Transverse colon (tissue), 4 donors: ENCODE measurements around the gene AMFR. TPM values are rescaled to one million over a fixed set of nuclear protein-coding genes. Genes with fewer than 3 reads are reported as not detected.
A peak's percentile ranks its signal among the peaks of the same experiment; 100 is the strongest.

Experiments used
- DNase-seq: peaks from one replicate; pipeline ENCODE4 v3.0.0-alpha.2; 2019
- H3K27ac ChIP-seq, 4 donors: fragments of 200-600 bp; sonication (generic); 2 replicates each; pipeline ENCODE4 v1.5.1; 2016 to 2018; ENCODE audit warnings: inconsistent platforms in 4 of 4
- H3K27me3 ChIP-seq: fragments of 200-600 bp; sonication (generic); 2 replicates; pipeline ENCODE4 v1.5.1; 2017; ENCODE audit warnings: inconsistent platforms
- H3K36me3 ChIP-seq, 4 donors: fragments of 200-600 bp; sonication (generic); 2 replicates each; pipeline ENCODE4 v1.5.1; 2017 to 2019; ENCODE audit warnings: inconsistent platforms in 4 of 4
- H3K4me1 ChIP-seq, 4 donors: fragments of 200-600 bp; sonication (generic); 2 replicates each; pipeline ENCODE4 v1.5.1; 2017 to 2020; ENCODE audit warnings: inconsistent platforms in 4 of 4
- H3K4me3 ChIP-seq, 4 donors: fragments of 200-600 bp; sonication (generic); 1 replicate in 1 of 4; 2 replicates in 3 of 4; pipeline versions ENCODE4 v1.5.1 to v1.6.1; 2017 to 2019; ENCODE audit warnings: inconsistent platforms in 4 of 4
- H3K9me3 ChIP-seq, 2 donors: fragments of 200-600 bp; sonication (generic); 2 replicates each; pipeline ENCODE4 v1.5.1; 2017 to 2019; ENCODE audit warnings: inconsistent platforms in 2 of 2
- CTCF ChIP-seq, 5 experiments: fragments of 200-600 bp in 3 of 5; fragments of 450-650 bp in 2 of 5; sonication (generic) in 3 of 5; IDR thresholded peaks; 1 replicate in 2 of 5; 2 replicates in 3 of 5; pipeline ENCODE4 v1.5.1; 2016 to 2017; ENCODE audit warnings: antibody characterized with exemption in 5 of 5, inconsistent platforms in 3 of 5, mild to moderate bottlenecking in 2 of 5, moderate library complexity in 1 of 5
- EP300 ChIP-seq: sonication (generic); formaldehyde crosslinking; IDR thresholded peaks from one replicate; pipeline ENCODE4 v1.6.1; 2017; ENCODE audit warnings: antibody characterized with exemption, low read depth
- POLR2A ChIP-seq: fragments of 450-650 bp; IDR thresholded peaks from one replicate; pipeline ENCODE4 v1.6.1; 2016; ENCODE audit warnings: antibody characterized with exemption, mild to moderate bottlenecking, moderate library complexity
- POLR2AphosphoS5 ChIP-seq, 3 donors: sonication (generic); formaldehyde crosslinking; IDR thresholded peaks; one replicate each; pipeline ENCODE4 v1.6.1; 2016; ENCODE audit warnings: antibody characterized with exemption in 3 of 3
- WGBS, 2 donors: methylation state at CpG; one replicate each; pipeline ENCODE4 v1.1.5; 2018; ENCODE audit warnings: low coverage in 1 of 2; 5-methylcytosine and 5-hydroxymethylcytosine counted together
- in situ Hi-C, 4 donors: fragments of 200-750 bp; cut with MboI; loops; one replicate each; pipeline versions ENCODE4 v1.15.0 to v1.15.1; 2017; ENCODE audit warnings: low sequenced_read_pairs in 3 of 4, low pct_ligation_motif_present in 1 of 4, low pct_unique_long_range_greater_than_20kb in 1 of 4
- intact Hi-C: fragments of 100-400 bp; cut with DNase I; formaldehyde crosslinking; loops from one replicate; pipeline ENCODE4 v1.15.1; 2023; ENCODE audit warnings: low total_unique reads
- total RNA-seq, 4 donors: library from RNA; depleted of rRNA; stranded (reverse); fragments of >200 nt; gene quantifications; one replicate each; pipeline ENCODE4 v1.1.0, GENCODE V29; 2016

AMFR gene
- total RNA-seq, 4 donors from 2014 or later: 60.7 to 156 (median 114) TPM

GRCh38 chr16:56428091-56428490 is 2.7 kb upstream of the AMFR start:
- no peak overlapping the region for H3K4me3 ChIP-seq
- H3K27ac ChIP-seq: no peak overlapping the region
- no peak for DNase-seq
- no peaks in the 10 kb centered on the region for H3K27me3 ChIP-seq
- in situ Hi-C loops: no loop called here
- H3K36me3 ChIP-seq: peaks cover 0 to 25% (median 5%) of the 10 kb centered on the region in 4 donors
- 60 to 73% methylated on average over 1 of the region's 1 CpG for WGBS, 2 donors
- H3K4me1 ChIP-seq: peaks cover 3 to 19% (median 13%) of the 10 kb centered on the region in 4 donors
- TF ChIP-seq CTCF (IDR thresholded peaks at IDR 0.05) (no peak), POLR2AphosphoS5 (IDR thresholded peaks at IDR 0.05) (no peak)
- intact Hi-C loops: no loop called here
- no peaks in the 10 kb centered on the region for H3K9me3 ChIP-seq

- WGBS, 2 donors: 67 to 88% methylated on average over 1 to 4 of the region's 4 CpGs
Measured at GRCh38 chr16:56426585-56426984, 1.2 kb upstream of the AMFR start.

GRCh38 chr16:56424791-56425438 is 430 bp downstream of the AMFR start:
- Histone ChIP-seq H3K4me1 (peaks cover 9 to 50% (median 22%) of the 10 kb centered on the region in 4 donors), H3K27me3 (no peaks in the 10 kb centered on the region), H3K4me3 (peak overlapping the region; percentile 77 to 99 (median 97)), H3K9me3 (no peaks in the 10 kb centered on the region), H3K36me3 (no peaks in the 10 kb centered on the region), H3K27ac (peak overlapping the region; percentile 91 to 95 (median 92))
- peak; percentile 39 for DNase-seq
- TF ChIP-seq POLR2A (no peak), POLR2AphosphoS5 (IDR thresholded peaks at IDR 0.05) (no peak), EP300 (no peak), CTCF (IDR thresholded peaks at IDR 0.05) (no peak)
- intact Hi-C loops (no loop called here), in situ Hi-C loops (no loop called here)
- WGBS, 2 donors: 2% methylated on average over 22 of the region's 79 CpGs; no CpG with 5 or more reads in 1 of the 2 donors

More at GRCh38 chr16:56426585-56426984, 1.2 kb upstream of the AMFR start:
- intact Hi-C loops (no loop called here), in situ Hi-C loops (no loop called here)
- DNase-seq: no peak
- TF ChIP-seq POLR2A (no peak), POLR2AphosphoS5 (IDR thresholded peaks at IDR 0.05) (no peak), CTCF (IDR thresholded peaks at IDR 0.05) (no peak), EP300 (no peak)
- no peaks in the 10 kb centered on the region for H3K9me3 ChIP-seq
- H3K4me1 ChIP-seq: peaks cover 9 to 34% (median 22%) of the 10 kb centered on the region in 4 donors
- no peaks in the 10 kb centered on the region for H3K27me3 ChIP-seq
- no peak overlapping the region for H3K27ac ChIP-seq
- H3K36me3 ChIP-seq: peaks cover 0 to 12% (median 0%) of the 10 kb centered on the region in 4 donors
- H3K4me3 ChIP-seq: no peak overlapping the region

GRCh38 chr16:56424404-56424764 is 961 bp downstream of the AMFR start:
- WGBS, 2 donors: 4% methylated on average over 16 of the region's 16 CpGs; no CpG with 5 or more reads in 1 of the 2 donors
- Histone ChIP-seq H3K27ac (peak overlapping the region; percentile 91 to 95 (median 92)), H3K27me3 (no peaks in the 10 kb centered on the region), H3K36me3 (no peaks in the 10 kb centered on the region), H3K9me3 (no peaks in the 10 kb centered on the region), H3K4me1 (peaks cover 9 to 50% (median 22%) of the 10 kb centered on the region in 4 donors), H3K4me3 (peak overlapping the region; percentile 77 to 99 (median 97))
- intact Hi-C loops (no loop called here), in situ Hi-C loops (no loop called here)
- no peak for DNase-seq
- no peak for TF ChIP-seq EP300
- no peak for TF ChIP-seq CTCF (IDR thresholded peaks at IDR 0.05)
- TF ChIP-seq POLR2AphosphoS5 (IDR thresholded peaks at IDR 0.05): no peak
- TF ChIP-seq POLR2A: no peak
